Measurements from ENCODE around the gene CENPF. TPM values are rescaled to one million over a fixed set of nuclear protein-coding genes. Genes with fewer than 3 reads are reported as not detected.

Gene CENPF
- total RNA-seq, 5 donors from 2014 or later (not counting 1 experiment from before 2014, with no cell fraction given): 3.1 to 6.7 (median 4.1) TPM

DNA sequence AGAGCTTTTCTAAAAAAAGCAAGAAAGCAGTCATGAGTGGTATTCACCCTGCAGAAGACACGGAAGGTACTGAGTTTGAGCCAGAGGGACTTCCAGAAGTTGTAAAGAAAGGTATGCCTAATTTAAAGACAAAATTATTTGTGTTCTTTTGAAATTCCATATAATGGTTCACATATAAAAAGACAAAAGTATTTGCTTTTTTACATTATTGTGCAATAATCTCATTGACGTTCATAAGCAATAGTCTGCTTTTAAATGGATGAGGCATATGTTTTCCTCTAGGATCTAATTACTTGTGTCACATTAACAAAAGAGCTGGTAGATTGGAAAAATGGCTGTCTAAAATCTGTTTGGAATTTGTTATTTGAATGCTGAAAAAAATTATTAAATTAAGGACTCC is 54.3 kb downstream of the CENPF start:
- no peaks in the 10 kb centered on the region for H3K4me1 ChIP-seq (ENCODE audit: control insufficient read depth in 1 of 2, extremely low read depth in 1 of 2, insufficient read depth in 2 of 2, low read length in 2 of 2)
- peaks cover 0 to 9% of the 10 kb centered on the region in 2 donors for H3K36me3 ChIP-seq (ENCODE audit: control insufficient read depth in 2 of 2, extremely low read depth in 1 of 2, insufficient read depth in 1 of 2, low read length in 1 of 2)
- DNase-seq: no peak
- ChIA-PET POLR2A (no interaction called here), CTCF (interaction anchor here in 1 of 2 donors (1.9 kb wide), 1 partner anchor 20 kb away, joined by 4 read pairs; no protein-coding TSS in a partner anchor)
- H3K27me3 Mint-ChIP-seq: no peaks in the 10 kb centered on the region
- no peak overlapping the region for H3K4me3 Mint-ChIP-seq
- no peak overlapping the region for H3K27ac Mint-ChIP-seq
- H3K27me3 ChIP-seq (replicated peaks in 1 of 2; ENCODE audit: control insufficient read depth in 2 of 2, extremely low read depth in 1 of 2, insufficient read depth in 2 of 2, low read length in 1 of 2): no peaks in the 10 kb centered on the region
- ATAC-seq (replicated peaks in 1 of 4): no peak
- no peak overlapping the region for H3K27ac ChIP-seq (ENCODE audit: low read length)
- peaks cover 38% of the 10 kb centered on the region for H3K36me3 Mint-ChIP-seq
- peaks cover 0 to 6% (median 3%) of the 10 kb centered on the region in 3 donors for H3K4me1 Mint-ChIP-seq
- H3K9me3 Mint-ChIP-seq: no peaks in the 10 kb centered on the region
- no CpG with 5 or more reads among the region's 2 CpGs for WGBS (ENCODE audit: insufficient coverage)
- no peaks in the 10 kb centered on the region for H3K9me3 ChIP-seq
- H3K4me3 ChIP-seq (ENCODE audit: control insufficient read depth in 1 of 2, extremely low read depth in 1 of 2, low read length in 1 of 2): no peak overlapping the region

DNA sequence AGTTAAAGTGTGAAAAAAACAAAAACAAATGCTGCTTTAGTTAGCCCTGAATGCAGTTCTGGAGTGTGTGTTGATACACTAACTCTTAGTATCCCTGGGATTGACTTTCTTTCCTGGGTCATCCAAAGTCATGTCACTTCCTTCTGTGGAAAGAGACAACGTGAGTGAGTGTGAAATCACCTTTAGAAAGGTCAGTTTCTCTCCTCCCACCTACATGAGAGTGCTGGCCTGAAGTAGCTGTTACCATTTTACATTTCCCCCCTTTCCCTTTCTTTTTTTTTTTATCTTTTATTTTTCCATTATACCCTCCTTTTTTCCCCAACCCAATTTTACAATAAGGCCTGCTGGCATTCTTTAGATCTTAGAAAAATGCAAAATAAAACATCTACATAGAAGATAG is 55.2 kb downstream of the CENPF start:
- WGBS (ENCODE audit: insufficient coverage): 60% methylated on average over 1 of the region's 1 CpG
- CTCF ChIA-PET: no interaction called here
- no peak overlapping the region for H3K27ac Mint-ChIP-seq
- ATAC-seq (replicated peaks in 1 of 4) (no peak), DNase-seq (no peak)
- H3K36me3 Mint-ChIP-seq: peaks cover 38% of the 10 kb centered on the region
- no peaks in the 10 kb centered on the region for H3K9me3 ChIP-seq
- peaks cover 0 to 6% (median 3%) of the 10 kb centered on the region in 3 donors for H3K4me1 Mint-ChIP-seq
- POLR2A ChIA-PET: no interaction called here
- no peak overlapping the region for H3K4me3 Mint-ChIP-seq
- no peak overlapping the region for H3K27ac ChIP-seq (ENCODE audit: low read length)
- no peaks in the 10 kb centered on the region for H3K27me3 ChIP-seq (replicated peaks in 1 of 2; ENCODE audit: control insufficient read depth in 2 of 2, extremely low read depth in 1 of 2, insufficient read depth in 2 of 2, low read length in 1 of 2)
- H3K36me3 ChIP-seq (ENCODE audit: control insufficient read depth in 2 of 2, extremely low read depth in 1 of 2, insufficient read depth in 1 of 2, low read length in 1 of 2): peaks cover 0 to 9% of the 10 kb centered on the region in 2 donors
- H3K4me1 ChIP-seq (ENCODE audit: control insufficient read depth in 1 of 2, extremely low read depth in 1 of 2, insufficient read depth in 2 of 2, low read length in 2 of 2): no peaks in the 10 kb centered on the region
- no peaks in the 10 kb centered on the region for H3K27me3 Mint-ChIP-seq
- H3K9me3 Mint-ChIP-seq: no peaks in the 10 kb centered on the region
- no peak overlapping the region for H3K4me3 ChIP-seq (ENCODE audit: control insufficient read depth in 1 of 2, extremely low read depth in 1 of 2, low read length in 1 of 2)

DNA sequence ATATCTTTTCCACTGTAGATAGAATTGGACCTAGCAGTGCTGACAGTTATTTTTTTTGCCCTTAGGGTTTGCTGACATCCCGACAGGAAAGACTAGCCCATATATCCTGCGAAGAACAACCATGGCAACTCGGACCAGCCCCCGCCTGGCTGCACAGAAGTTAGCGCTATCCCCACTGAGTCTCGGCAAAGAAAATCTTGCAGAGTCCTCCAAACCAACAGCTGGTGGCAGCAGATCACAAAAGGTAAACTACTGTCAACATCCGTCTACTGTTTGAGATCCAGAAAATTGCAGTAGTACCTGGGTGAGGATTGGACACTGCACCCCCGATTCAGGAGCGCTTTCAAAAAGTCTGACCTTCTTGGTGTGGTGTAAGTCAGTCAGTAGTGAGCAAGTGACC is 55.8 kb downstream of the CENPF start:
- POLR2A ChIA-PET: no interaction called here
- no peak overlapping the region for H3K27ac Mint-ChIP-seq
- H3K36me3 ChIP-seq (ENCODE audit: control insufficient read depth in 2 of 2, extremely low read depth in 1 of 2, insufficient read depth in 1 of 2, low read length in 1 of 2): peaks cover 0 to 9% of the 10 kb centered on the region in 2 donors
- no peak overlapping the region for H3K4me3 ChIP-seq (ENCODE audit: control insufficient read depth in 1 of 2, extremely low read depth in 1 of 2, low read length in 1 of 2)
- no peak for ATAC-seq (replicated peaks in 1 of 4)
- 100% methylated on average over 7 of the region's 9 CpGs for WGBS (ENCODE audit: insufficient coverage)
- no peaks in the 10 kb centered on the region for H3K9me3 ChIP-seq
- H3K27me3 ChIP-seq (replicated peaks in 1 of 2; ENCODE audit: control insufficient read depth in 2 of 2, extremely low read depth in 1 of 2, insufficient read depth in 2 of 2, low read length in 1 of 2): no peaks in the 10 kb centered on the region
- peaks cover 41% of the 10 kb centered on the region for H3K36me3 Mint-ChIP-seq
- no peaks in the 10 kb centered on the region for H3K4me1 ChIP-seq (ENCODE audit: control insufficient read depth in 1 of 2, extremely low read depth in 1 of 2, insufficient read depth in 2 of 2, low read length in 2 of 2)
- H3K27ac ChIP-seq (ENCODE audit: low read length): no peak overlapping the region
- H3K4me1 Mint-ChIP-seq: peaks cover 0 to 6% (median 3%) of the 10 kb centered on the region in 3 donors
- no peaks in the 10 kb centered on the region for H3K9me3 Mint-ChIP-seq
- DNase-seq: no peak
- no peaks in the 10 kb centered on the region for H3K27me3 Mint-ChIP-seq
- CTCF ChIA-PET: interaction anchor here (0.7 to 1.4 kb wide), 2 partner anchors 12 to 67 kb away, joined by 3 read pairs; no protein-coding TSS in a partner anchor
- no peak overlapping the region for H3K4me3 Mint-ChIP-seq

GRCh38 chr1:214660190-214660589 is 57.2 kb downstream of the CENPF start:
- H3K36me3 Mint-ChIP-seq: peaks cover 41% of the 10 kb centered on the region
- peaks cover 0 to 6% (median 3%) of the 10 kb centered on the region in 3 donors for H3K4me1 Mint-ChIP-seq
- Histone ChIP-seq H3K27me3 (replicated peaks in 1 of 2; ENCODE audit: control insufficient read depth in 2 of 2, extremely low read depth in 1 of 2, insufficient read depth in 2 of 2, low read length in 1 of 2) (no peaks in the 10 kb centered on the region), H3K27ac (ENCODE audit: low read length) (no peak overlapping the region), H3K4me1 (ENCODE audit: control insufficient read depth in 1 of 2, extremely low read depth in 1 of 2, insufficient read depth in 2 of 2, low read length in 2 of 2) (no peaks in the 10 kb centered on the region), H3K36me3 (ENCODE audit: control insufficient read depth in 2 of 2, extremely low read depth in 1 of 2, insufficient read depth in 1 of 2, low read length in 1 of 2) (peaks cover 0 to 9% of the 10 kb centered on the region in 2 donors), H3K4me3 (ENCODE audit: control insufficient read depth in 1 of 2, extremely low read depth in 1 of 2, low read length in 1 of 2) (no peak overlapping the region), H3K9me3 (no peaks in the 10 kb centered on the region)
- H3K4me3 Mint-ChIP-seq: no peak overlapping the region
- H3K27me3 Mint-ChIP-seq: no peaks in the 10 kb centered on the region
- no peak for DNase-seq
- no peak overlapping the region for H3K27ac Mint-ChIP-seq
- ATAC-seq (replicated peaks in 1 of 4): no peak
- no peaks in the 10 kb centered on the region for H3K9me3 Mint-ChIP-seq
- CTCF ChIA-PET: interaction anchor here in 1 of 2 donors (1.0 to 1.4 kb wide), 2 partner anchors 14 to 31 kb away, joined by 3 to 5 read pairs; no protein-coding TSS in a partner anchor
- no CpG with 5 or more reads among the region's 2 CpGs for WGBS (ENCODE audit: insufficient coverage)
- POLR2A ChIA-PET: no interaction called here

DNA sequence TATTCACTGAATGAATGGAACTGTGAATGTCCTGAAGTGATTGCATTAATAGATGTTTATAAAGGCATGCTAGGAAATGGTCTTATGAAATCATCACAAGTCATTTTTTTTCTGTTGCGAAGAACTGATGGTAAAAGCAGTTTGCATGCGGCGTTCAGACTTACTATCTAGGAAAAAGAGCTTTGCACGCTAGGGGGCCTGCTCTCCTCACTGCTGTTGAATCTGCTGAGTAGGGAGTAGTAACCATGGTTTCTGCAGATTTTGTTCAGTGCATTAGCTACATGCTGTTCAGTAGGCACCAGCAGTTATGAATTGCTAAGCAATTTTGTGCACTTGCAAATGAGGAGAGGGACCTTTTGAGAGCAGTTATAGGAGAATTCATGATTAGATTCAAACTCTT is 57.9 kb downstream of the CENPF start:
- ChIA-PET CTCF (no interaction called here), POLR2A (interaction anchor here in 1 of 2 donors (0.6 kb wide), 1 partner anchor 835 kb away, joined by 3 read pairs; no protein-coding TSS in a partner anchor)
- no peaks in the 10 kb centered on the region for H3K27me3 Mint-ChIP-seq
- no peaks in the 10 kb centered on the region for H3K4me1 ChIP-seq (ENCODE audit: control insufficient read depth in 1 of 2, extremely low read depth in 1 of 2, insufficient read depth in 2 of 2, low read length in 2 of 2)
- peaks cover 44% of the 10 kb centered on the region for H3K36me3 Mint-ChIP-seq
- no peaks in the 10 kb centered on the region for H3K9me3 Mint-ChIP-seq
- DNase-seq: peak in 14 of 35 experiments; percentile 1 to 33 (median 9)
- peaks cover 0 to 6% (median 3%) of the 10 kb centered on the region in 3 donors for H3K4me1 Mint-ChIP-seq
- WGBS (ENCODE audit: insufficient coverage): 86% methylated on average over 4 of the region's 4 CpGs
- no peak overlapping the region for H3K4me3 Mint-ChIP-seq
- H3K27ac ChIP-seq (ENCODE audit: low read length): no peak overlapping the region
- no peaks in the 10 kb centered on the region for H3K9me3 ChIP-seq
- H3K27me3 ChIP-seq (replicated peaks in 1 of 2; ENCODE audit: control insufficient read depth in 2 of 2, extremely low read depth in 1 of 2, insufficient read depth in 2 of 2, low read length in 1 of 2): no peaks in the 10 kb centered on the region
- H3K27ac Mint-ChIP-seq: peak overlapping the region in 1 of 2 donors; percentile 40
- peak in 1 of 4 experiments; percentile 67 for ATAC-seq (replicated peaks in 1 of 4)
- peaks cover 0 to 9% of the 10 kb centered on the region in 2 donors for H3K36me3 ChIP-seq (ENCODE audit: control insufficient read depth in 2 of 2, extremely low read depth in 1 of 2, insufficient read depth in 1 of 2, low read length in 1 of 2)
- H3K4me3 ChIP-seq (ENCODE audit: control insufficient read depth in 1 of 2, extremely low read depth in 1 of 2, low read length in 1 of 2): no peak overlapping the region

GRCh38 chr1:214662223-214662785 is 59.3 kb downstream of the CENPF start:
- Mint-ChIP-seq H3K36me3 (peaks cover 36% of the 10 kb centered on the region), H3K27ac (no peak overlapping the region), H3K4me3 (no peak overlapping the region), H3K4me1 (peaks cover 0 to 6% (median 3%) of the 10 kb centered on the region in 3 donors), H3K27me3 (no peaks in the 10 kb centered on the region), H3K9me3 (no peaks in the 10 kb centered on the region)
- 100% methylated on average over 1 of the region's 3 CpGs for WGBS (ENCODE audit: insufficient coverage)
- H3K27ac ChIP-seq (ENCODE audit: low read length): no peak overlapping the region
- H3K27me3 ChIP-seq (replicated peaks in 1 of 2; ENCODE audit: control insufficient read depth in 2 of 2, extremely low read depth in 1 of 2, insufficient read depth in 2 of 2, low read length in 1 of 2): no peaks in the 10 kb centered on the region
- H3K4me3 ChIP-seq (ENCODE audit: control insufficient read depth in 1 of 2, extremely low read depth in 1 of 2, low read length in 1 of 2): no peak overlapping the region
- CTCF ChIA-PET: no interaction called here
- H3K36me3 ChIP-seq (ENCODE audit: control insufficient read depth in 2 of 2, extremely low read depth in 1 of 2, insufficient read depth in 1 of 2, low read length in 1 of 2): peaks cover 0 to 6% of the 10 kb centered on the region in 2 donors
- DNase-seq (no peak), ATAC-seq (replicated peaks in 1 of 4) (no peak)
- POLR2A ChIA-PET: no interaction called here
- no peaks in the 10 kb centered on the region for H3K4me1 ChIP-seq (ENCODE audit: control insufficient read depth in 1 of 2, extremely low read depth in 1 of 2, insufficient read depth in 2 of 2, low read length in 2 of 2)
- H3K9me3 ChIP-seq: no peaks in the 10 kb centered on the region

All from T-cell (primary cell).